K562 treated with DMSO at 1 percent for 48 hours (cell line): ENCODE measurements around the gene NET1. TPM values are rescaled to one million over a fixed set of nuclear protein-coding genes. Genes with fewer than 3 reads are reported as not detected.

Experiments
- total RNA-seq: library from RNA; unstranded; fragments of 300-600 nt; gene quantifications from 2 replicates; pipeline ENCODE4 v1.2.3, GENCODE V29; 2022; ENCODE audit warnings: low replicate concordance; ENCODE audit errors: extremely low read depth

Gene NET1, protein sequence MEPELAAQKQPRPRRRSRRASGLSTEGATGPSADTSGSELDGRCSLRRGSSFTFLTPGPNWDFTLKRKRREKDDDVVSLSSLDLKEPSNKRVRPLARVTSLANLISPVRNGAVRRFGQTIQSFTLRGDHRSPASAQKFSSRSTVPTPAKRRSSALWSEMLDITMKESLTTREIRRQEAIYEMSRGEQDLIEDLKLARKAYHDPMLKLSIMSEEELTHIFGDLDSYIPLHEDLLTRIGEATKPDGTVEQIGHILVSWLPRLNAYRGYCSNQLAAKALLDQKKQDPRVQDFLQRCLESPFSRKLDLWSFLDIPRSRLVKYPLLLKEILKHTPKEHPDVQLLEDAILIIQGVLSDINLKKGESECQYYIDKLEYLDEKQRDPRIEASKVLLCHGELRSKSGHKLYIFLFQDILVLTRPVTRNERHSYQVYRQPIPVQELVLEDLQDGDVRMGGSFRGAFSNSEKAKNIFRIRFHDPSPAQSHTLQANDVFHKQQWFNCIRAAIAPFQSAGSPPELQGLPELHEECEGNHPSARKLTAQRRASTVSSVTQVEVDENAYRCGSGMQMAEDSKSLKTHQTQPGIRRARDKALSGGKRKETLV
- total RNA-seq: 108 TPM in 1 of 2 replicates, not detected in the other

DNA sequence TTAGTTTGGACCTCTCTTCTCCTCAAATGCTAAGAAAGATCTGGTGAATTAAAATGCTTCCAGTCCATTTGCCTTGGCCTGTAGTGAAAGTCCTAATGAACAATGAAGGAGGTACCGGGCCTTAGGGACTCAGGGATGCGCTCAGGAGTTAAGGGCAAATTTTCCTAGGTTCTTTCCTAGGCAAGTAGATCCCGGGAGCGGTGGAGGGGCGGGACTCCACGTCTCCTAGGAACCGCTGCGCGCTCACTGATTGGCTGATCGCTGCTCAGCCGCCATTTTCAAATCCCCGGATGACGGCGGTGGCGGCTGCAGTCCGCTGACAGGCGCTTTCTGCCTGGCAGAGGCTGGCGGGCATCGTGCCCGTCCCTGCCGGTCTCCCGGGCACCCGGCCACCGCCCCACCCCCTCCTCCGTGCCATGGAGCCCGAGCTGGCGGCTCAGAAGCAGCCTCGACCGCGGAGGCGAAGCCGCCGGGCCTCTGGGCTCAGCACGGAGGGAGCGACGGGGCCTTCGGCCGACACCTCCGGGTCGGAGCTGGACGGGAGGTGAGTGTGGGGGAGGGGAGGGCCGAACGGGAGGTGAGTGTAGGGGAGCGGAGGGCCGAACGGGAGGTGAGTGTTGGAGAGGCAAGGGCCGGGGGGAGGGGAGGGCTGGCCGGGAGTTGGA, at the start of gene NET1:
NET1 (plus strand) TSS at position 281 of the 665 bp plus-strand sequence; CDS start at position 417, 136 bp downstream.

GRCh38 chr10:5364890-5365338, 47.4 kb upstream of the NET1 start, which contains the start of gene UCN3:
Gene UCN3 (plus strand): TSS chr10:5364966. CDS start chr10:5373721, 8,755 bp downstream.

GRCh38 chr10:5404208-5405041, 7.9 kb upstream of the NET1 start, which contains the start of gene TUBAL3:
Gene TUBAL3 (minus strand): TSS chr10:5404828. CDS start chr10:5404792, 36 bp downstream.

GRCh38 chr10:5499493-5500140, 87.3 kb downstream of the NET1 start, which contains the start of gene CALML5:
Gene CALML5 (minus strand): TSS chr10:5499570. CDS start chr10:5499438, 132 bp downstream.

Other genes starting within 250 kb of the NET1 start
- not detected in 2 replicates for gene AKR1C8, start 227.4 kb upstream of the NET1 start, total RNA-seq
- not detected in 2 replicates for gene AKR1C4, start 215.7 kb upstream of the NET1 start, total RNA-seq
- not detected in 2 replicates for gene UCN3, start 47.6 kb upstream of the NET1 start, total RNA-seq
- gene TUBAL3, start 7.7 kb upstream of the NET1 start, total RNA-seq: not detected in 2 replicates
- gene CALML5, start 87.0 kb downstream of the NET1 start, total RNA-seq: not detected in 2 replicates
- not detected in 2 replicates for gene CALML3, start 112.4 kb downstream of the NET1 start, total RNA-seq